Trophoblast cell (in vitro differentiated cells and primary cell): Measurements from ENCODE around the gene ABI1.

ENCODE experiments used
- DNase-seq, 2 donors: peaks; one replicate each; pipeline ENCODE4 v3.0.0-alpha.2; 2016
- H2AFZ ChIP-seq: 2 replicates; pipeline ENCODE4 v1.6.1; 2013; ENCODE audit warnings: low read length, moderate library complexity, mild to moderate bottlenecking; ENCODE audit not compliant: insufficient read depth, poor library complexity
- H2AK5ac ChIP-seq: 2 replicates; pipeline ENCODE4 v1.6.1; 2013; ENCODE audit warnings: mild to moderate bottlenecking, low read length
- H2BK120ac ChIP-seq: 2 replicates; pipeline ENCODE4 v1.6.1; 2013; ENCODE audit warnings: low read length, mild to moderate bottlenecking, moderate library complexity; ENCODE audit not compliant: insufficient read depth, poor library complexity
- H2BK12ac ChIP-seq: 2 replicates; pipeline ENCODE4 v1.6.1; 2013; ENCODE audit warnings: mild to moderate bottlenecking, low read length, moderate library complexity
- H2BK5ac ChIP-seq: 2 replicates; pipeline ENCODE4 v1.6.1; 2013; ENCODE audit warnings: low read length, low read depth, moderate library complexity, mild to moderate bottlenecking; ENCODE audit not compliant: poor library complexity
- H3K14ac ChIP-seq: 2 replicates; pipeline ENCODE4 v1.6.1; 2013; ENCODE audit warnings: mild to moderate bottlenecking, low read length
- H3K18ac ChIP-seq: 2 replicates; pipeline ENCODE4 v1.6.1; 2013; ENCODE audit warnings: mild to moderate bottlenecking, low read length
- H3K23ac ChIP-seq: 2 replicates; pipeline ENCODE4 v1.6.1; 2013; ENCODE audit warnings: low read length
- H3K27ac ChIP-seq: 2 replicates; pipeline ENCODE4 v1.5.1; 2013; ENCODE audit warnings: low read depth, mild to moderate bottlenecking, inconsistent platforms, low read length, moderate library complexity
- H3K27me3 ChIP-seq: 2 replicates; pipeline ENCODE4 v1.6.1; 2013; ENCODE audit warnings: inconsistent platforms, mild to moderate bottlenecking, low read length, moderate library complexity; ENCODE audit not compliant: insufficient read depth
- H3K36me3 ChIP-seq, 2 experiments: 1 replicate in 1 of 2; 2 replicates in 1 of 2; pipeline ENCODE4 v1.6.1; 2013; ENCODE audit warnings: low read length in 2 of 2, mild to moderate bottlenecking in 2 of 2, moderate library complexity in 1 of 2; ENCODE audit not compliant: insufficient read depth in 2 of 2, control insufficient read depth in 1 of 2
- H3K4ac ChIP-seq: 2 replicates; pipeline ENCODE4 v1.6.1; 2013; ENCODE audit warnings: low read depth, mild to moderate bottlenecking, low read length, moderate library complexity
- H3K4me1 ChIP-seq, 2 experiments: 1 replicate in 1 of 2; 2 replicates in 1 of 2; pipeline ENCODE4 v1.6.1; 2013; ENCODE audit warnings: low read length in 2 of 2, mild to moderate bottlenecking in 2 of 2, moderate library complexity in 1 of 2; ENCODE audit not compliant: insufficient read depth in 2 of 2, control insufficient read depth in 1 of 2
- H3K4me2 ChIP-seq: 2 replicates; pipeline ENCODE4 v1.6.1; 2013; ENCODE audit warnings: inconsistent platforms, mild to moderate bottlenecking, low read length, moderate library complexity
- H3K4me3 ChIP-seq: 2 replicates; pipeline ENCODE4 v1.5.1; 2013; ENCODE audit warnings: mild to moderate bottlenecking, low read depth, low read length, inconsistent platforms
- H3K79me1 ChIP-seq: one replicate; pipeline ENCODE4 v1.6.1; 2013; ENCODE audit warnings: low read length
- H3K79me2 ChIP-seq: 2 replicates; pipeline ENCODE4 v1.6.1; 2013; ENCODE audit warnings: low read length, mild to moderate bottlenecking; ENCODE audit not compliant: control insufficient read depth, insufficient read depth, poor library complexity
- H3K9ac ChIP-seq: 2 replicates; pipeline ENCODE4 v1.6.1; 2013; ENCODE audit warnings: mild to moderate bottlenecking, low read length
- H3K9me3 ChIP-seq: 2 replicates; pipeline ENCODE4 v1.6.1; 2013; ENCODE audit warnings: low read depth, mild to moderate bottlenecking, control low read depth, inconsistent platforms, low read length; ENCODE audit not compliant: insufficient read depth
- H4K12ac ChIP-seq: 2 replicates; pipeline ENCODE4 v1.6.1; 2013; ENCODE audit warnings: low read depth, mild to moderate bottlenecking, low read length, moderate library complexity
- H4K8ac ChIP-seq: 2 replicates; pipeline ENCODE4 v1.6.1; 2013; ENCODE audit warnings: low read depth, mild to moderate bottlenecking, low read length, moderate library complexity
- H4K91ac ChIP-seq: one replicate; pipeline ENCODE4 v1.6.1; 2013; ENCODE audit warnings: low read depth, mild to moderate bottlenecking, low read length, moderate library complexity
- WGBS: extraction: QIAGEN DNeasy Blood & Tissue Kit; methylation state at CpG from one replicate; pipeline ENCODE4 v1.1.7; 2013; ENCODE audit warnings: missing lambda C conversion rate; ENCODE audit not compliant: insufficient read length, insufficient coverage; ENCODE audit errors: extremely low coverage; 5-methylcytosine and 5-hydroxymethylcytosine counted together

The ABI1 gene

DNA sequence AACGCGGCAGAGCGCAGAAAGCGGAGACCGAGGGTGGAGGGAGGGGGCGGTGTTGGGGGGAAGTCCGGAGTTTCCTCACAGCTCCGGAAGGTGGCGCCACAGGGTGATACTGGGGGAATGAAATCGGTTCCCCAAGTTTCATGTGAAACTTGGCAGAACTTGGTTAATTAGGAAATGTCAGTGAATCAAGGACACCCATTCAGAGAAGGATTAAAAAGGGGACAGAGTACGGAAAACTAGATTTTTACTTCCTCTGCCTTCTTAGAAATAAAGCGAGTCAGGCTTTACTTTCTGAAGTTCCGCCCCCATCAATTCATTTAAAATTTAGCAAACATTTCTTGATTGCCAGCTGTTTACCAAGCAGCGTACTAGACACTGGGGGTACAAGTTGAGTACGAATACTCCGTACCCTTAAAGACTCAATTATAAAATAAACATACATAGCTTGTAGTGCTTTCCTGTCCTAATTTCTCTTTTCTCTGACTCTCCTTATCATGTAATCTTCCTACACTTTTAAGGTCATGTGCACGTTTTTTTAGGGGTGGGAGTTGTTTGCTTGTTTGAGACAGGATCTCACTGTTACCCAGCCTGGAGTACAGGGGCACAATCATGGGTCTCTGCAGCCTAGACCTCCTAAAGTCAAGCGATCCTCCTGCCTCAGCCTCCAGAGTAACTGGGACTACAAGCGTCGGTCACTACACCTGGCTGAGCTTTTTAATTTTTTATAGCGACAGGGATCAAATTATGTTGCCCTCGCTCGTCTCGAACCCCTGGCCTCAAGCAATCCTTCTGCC lies 644 bp upstream of the ABI1 start:
- Histone ChIP-seq H3K9me3 (no peaks in the 10 kb centered on the region), H3K9ac (no peak overlapping the region), H3K18ac (no peak overlapping the region), H4K12ac (no peak overlapping the region), H3K36me3 (no peaks in the 10 kb centered on the region), H3K14ac (no peak overlapping the region), H3K27ac (no peak overlapping the region), H2BK12ac (no peak overlapping the region), H3K4me2 (peak overlapping the region; percentile 49), H3K4me1 (no peaks in the 10 kb centered on the region), H3K4ac (no peak overlapping the region), H3K23ac (no peak overlapping the region), H3K79me2 (peaks cover 8% of the 10 kb centered on the region), H3K4me3 (no peak overlapping the region), H2BK120ac (no peak overlapping the region), H3K27me3 (no peaks in the 10 kb centered on the region), H2AK5ac (no peak overlapping the region), H3K79me1 (peaks cover 7% of the 10 kb centered on the region), H2BK5ac (no peak overlapping the region), H2AFZ (no peak overlapping the region), H4K91ac (no peak overlapping the region), H4K8ac (peak overlapping the region; percentile 74)
- WGBS: no CpG with 5 or more reads among the region's 24 CpGs
- no peak for DNase-seq

DNA sequence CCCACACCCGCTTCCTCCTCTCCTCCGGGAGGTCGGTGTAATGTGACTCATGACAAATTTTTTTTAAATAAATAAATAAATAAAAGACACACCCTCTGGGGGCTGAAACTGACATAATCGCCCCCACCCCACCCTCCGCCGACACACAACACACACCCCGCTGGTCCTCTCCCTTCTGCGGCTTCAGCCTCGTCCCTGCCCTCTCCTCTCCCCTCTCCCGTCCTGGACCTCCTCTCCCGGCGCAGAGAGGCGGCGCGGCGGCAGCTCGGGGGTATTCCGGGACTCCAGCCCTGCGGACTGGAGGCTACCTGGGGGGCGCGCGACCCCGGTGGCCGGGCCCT lies 686 bp downstream of the ABI1 start:
- Histone ChIP-seq H2AK5ac (no peak overlapping the region), H3K27ac (peak overlapping the region; percentile 89), H3K4ac (peak overlapping the region; percentile 86), H3K9ac (peak overlapping the region; percentile 93), H3K4me3 (peak overlapping the region; percentile 90), H3K9me3 (no peaks in the 10 kb centered on the region), H3K4me2 (peak overlapping the region; percentile 66), H4K12ac (peak overlapping the region; percentile 25), H2BK5ac (peak overlapping the region; percentile 90), H3K79me2 (peaks cover 8% of the 10 kb centered on the region), H3K4me1 (no peaks in the 10 kb centered on the region), H3K18ac (peak overlapping the region; percentile 87), H3K36me3 (no peaks in the 10 kb centered on the region), H3K27me3 (no peaks in the 10 kb centered on the region), H4K8ac (peak overlapping the region; percentile 40), H3K23ac (no peak overlapping the region), H2BK120ac (peak overlapping the region; percentile 88), H2AFZ (peak overlapping the region; percentile 41), H3K79me1 (peaks cover 7% of the 10 kb centered on the region), H4K91ac (peak overlapping the region; percentile 30), H3K14ac (peak overlapping the region; percentile 9), H2BK12ac (no peak overlapping the region)
- peak; percentile 53 to 58 for DNase-seq
- WGBS: no CpG with 5 or more reads among the region's 24 CpGs

DNA sequence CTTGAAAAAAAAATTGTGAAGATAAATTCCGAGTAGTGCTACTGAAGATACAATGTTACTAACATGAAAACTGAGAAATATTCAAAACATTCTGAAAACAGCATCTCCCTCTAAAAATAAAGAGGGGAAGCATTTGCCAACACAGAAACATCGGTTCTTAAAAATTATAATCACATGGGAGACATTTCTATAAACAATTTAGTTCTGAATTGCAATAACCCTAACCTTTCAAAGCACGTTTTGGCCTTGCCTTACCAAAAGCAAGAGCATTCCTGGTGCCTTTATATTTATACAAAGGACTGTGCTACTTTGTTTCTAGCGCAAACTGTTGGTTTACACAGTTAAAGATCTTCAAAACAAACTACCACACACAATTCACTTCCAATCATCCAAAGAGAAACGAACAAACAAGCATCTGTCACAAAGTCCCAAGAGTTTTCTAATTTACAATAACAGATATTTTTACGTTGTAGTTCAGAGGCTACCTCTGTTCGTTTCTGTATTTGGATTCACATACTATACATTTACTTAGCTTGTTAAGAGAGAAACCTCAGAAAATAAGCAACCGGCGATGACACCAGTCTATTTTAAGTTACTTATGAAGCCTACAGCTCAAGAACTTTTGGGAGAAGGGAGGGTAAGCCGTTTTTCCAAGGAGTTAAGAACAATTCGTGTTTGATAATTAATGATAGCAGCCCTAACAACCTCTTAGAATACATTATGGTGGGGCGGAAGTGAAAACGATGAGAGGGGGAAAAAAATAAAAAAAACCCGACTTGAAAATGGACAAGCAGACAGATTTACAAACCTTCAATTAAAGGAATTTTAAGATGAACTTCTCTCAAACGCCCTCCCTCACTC lies 1.3 kb downstream of the ABI1 start:
- Histone ChIP-seq H2BK120ac (no peak overlapping the region), H3K18ac (no peak overlapping the region), H3K79me2 (peaks cover 8% of the 10 kb centered on the region), H2BK12ac (no peak overlapping the region), H3K27me3 (no peaks in the 10 kb centered on the region), H3K4me2 (peak overlapping the region; percentile 66), H3K14ac (no peak overlapping the region), H3K9me3 (no peaks in the 10 kb centered on the region), H3K79me1 (peaks cover 7% of the 10 kb centered on the region), H3K4me1 (no peaks in the 10 kb centered on the region), H2BK5ac (no peak overlapping the region), H2AK5ac (no peak overlapping the region), H4K12ac (no peak overlapping the region), H3K9ac (no peak overlapping the region), H4K91ac (no peak overlapping the region), H3K36me3 (no peaks in the 10 kb centered on the region), H2AFZ (no peak overlapping the region), H4K8ac (no peak overlapping the region), H3K4ac (peak overlapping the region; percentile 84), H3K4me3 (peak overlapping the region; percentile 90), H3K23ac (no peak overlapping the region), H3K27ac (no peak overlapping the region)
- WGBS: no CpG with 5 or more reads among the region's 15 CpGs
- DNase-seq: no peak

DNA sequence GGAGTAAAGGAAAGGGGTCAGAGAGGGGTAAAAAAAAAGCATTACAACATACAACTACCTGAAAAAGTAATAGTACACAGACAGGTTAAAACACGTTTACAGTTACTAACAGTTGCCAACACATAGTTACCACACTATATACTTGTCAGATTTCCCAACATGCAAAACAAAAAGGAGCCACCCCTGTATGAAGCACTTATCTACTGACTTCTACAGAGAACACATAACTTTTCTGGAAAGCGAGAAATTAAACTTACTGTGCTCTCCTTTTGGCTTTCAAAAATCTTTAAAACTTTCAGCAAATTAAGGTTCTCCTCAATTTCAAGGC lies 2.1 kb downstream of the ABI1 start:
- Histone ChIP-seq H3K4me2 (peak overlapping the region; percentile 46), H3K4ac (no peak overlapping the region), H3K4me3 (no peak overlapping the region), H4K91ac (no peak overlapping the region), H3K14ac (no peak overlapping the region), H3K9me3 (no peaks in the 10 kb centered on the region), H3K36me3 (no peaks in the 10 kb centered on the region), H2BK5ac (no peak overlapping the region), H3K79me2 (peaks cover 8% of the 10 kb centered on the region), H2AK5ac (no peak overlapping the region), H2AFZ (no peak overlapping the region), H3K23ac (no peak overlapping the region), H2BK120ac (no peak overlapping the region), H3K27me3 (no peaks in the 10 kb centered on the region), H3K18ac (no peak overlapping the region), H4K8ac (no peak overlapping the region), H3K27ac (no peak overlapping the region), H3K9ac (no peak overlapping the region), H3K4me1 (no peaks in the 10 kb centered on the region), H3K79me1 (peaks cover 7% of the 10 kb centered on the region), H2BK12ac (no peak overlapping the region), H4K12ac (no peak overlapping the region)
- no CpG with 5 or more reads among the region's 2 CpGs for WGBS
- peak in 1 of 2 donors; percentile 16 for DNase-seq
